Measurements from ENCODE around the gene IER3.

The IER3 gene

DNA sequence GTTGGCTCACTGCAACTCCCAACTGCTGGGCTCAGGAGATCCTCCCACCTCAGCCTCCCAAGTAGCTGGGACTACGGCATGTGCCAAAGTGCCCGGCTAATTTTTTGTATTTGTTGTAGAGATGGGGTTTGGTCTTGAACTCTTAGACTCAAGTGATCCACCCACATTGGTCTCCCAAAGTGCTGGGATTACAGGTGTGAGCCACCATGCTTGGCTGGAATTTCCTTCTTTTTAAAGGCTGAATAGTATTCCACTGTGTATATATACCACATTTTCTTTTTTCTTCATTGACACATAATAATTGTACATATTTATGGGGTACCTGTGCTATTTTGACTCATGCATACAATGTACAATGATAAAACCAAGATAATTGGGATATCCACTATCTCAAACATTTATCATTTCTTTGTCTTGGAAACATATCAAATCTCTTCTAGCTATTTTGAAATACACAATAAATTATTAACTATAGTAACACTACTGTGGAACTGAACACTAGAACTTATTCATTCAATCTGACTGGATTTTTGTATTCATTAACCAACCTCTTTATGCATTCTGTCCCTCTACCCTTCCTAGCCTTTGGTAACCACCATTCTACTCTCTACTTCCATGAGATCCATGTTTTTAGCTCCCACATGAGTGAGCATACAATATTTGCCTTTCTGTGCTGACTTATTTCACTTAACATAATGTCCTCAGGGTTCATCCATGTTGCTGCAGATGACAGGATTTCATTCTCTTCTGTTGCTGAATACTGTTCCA is 35.1 kb downstream of the IER3 start:
- DNase-seq (ENCODE audit: low read depth in 2 of 3, low spot score in 1 of 3) = no peak

GRCh38 chr6:30707281-30707850 is 37.0 kb downstream of the IER3 start:
- no peak for DNase-seq (ENCODE audit: low read depth in 2 of 3, low spot score in 1 of 3)

DNA sequence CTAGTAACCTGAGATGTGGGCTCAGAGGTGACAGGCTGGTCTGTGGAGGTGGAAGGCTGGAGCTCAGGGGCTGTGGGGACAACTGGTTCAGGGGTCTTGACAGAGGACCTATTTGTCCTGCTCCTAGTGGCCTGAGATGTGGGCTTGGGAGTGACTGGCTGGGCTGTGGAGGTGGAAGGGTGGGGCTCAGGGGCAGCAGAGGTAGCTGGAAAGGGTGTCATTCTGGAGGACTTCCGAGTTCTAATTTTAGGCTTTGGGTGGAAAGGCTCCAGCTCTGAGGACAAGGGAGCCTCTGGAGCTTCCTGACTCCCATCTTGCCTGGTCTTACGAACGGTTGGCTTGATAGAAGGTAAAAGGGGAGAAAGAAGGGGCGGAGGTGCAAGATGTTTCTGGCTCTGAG is 38.7 kb downstream of the IER3 start:
- no peak for DNase-seq (ENCODE audit: low read depth in 2 of 3, low spot score in 1 of 3)

DNA sequence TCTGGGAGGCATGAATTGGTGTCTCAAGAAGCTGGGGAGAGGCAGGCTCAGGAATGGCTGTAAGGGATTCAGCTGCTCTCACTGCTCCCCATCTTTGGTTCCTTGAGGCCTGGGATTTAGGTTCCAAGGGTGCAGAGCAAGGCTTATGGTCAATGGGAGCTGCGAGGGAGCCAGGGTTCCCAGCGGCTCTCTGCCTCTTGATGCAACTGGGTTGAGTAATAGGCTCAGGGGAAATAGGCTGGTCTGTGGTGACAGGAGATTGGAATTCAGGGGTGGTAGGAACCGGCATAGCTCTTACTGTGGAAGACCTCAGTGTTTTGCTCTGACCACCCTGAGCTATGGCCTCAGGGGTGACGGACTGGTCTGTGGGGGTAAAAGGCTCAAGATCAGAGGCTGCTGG is 40.5 kb downstream of the IER3 start:
- DNase-seq (ENCODE audit: low read depth in 2 of 3, low spot score in 1 of 3) = no peak

DNA sequence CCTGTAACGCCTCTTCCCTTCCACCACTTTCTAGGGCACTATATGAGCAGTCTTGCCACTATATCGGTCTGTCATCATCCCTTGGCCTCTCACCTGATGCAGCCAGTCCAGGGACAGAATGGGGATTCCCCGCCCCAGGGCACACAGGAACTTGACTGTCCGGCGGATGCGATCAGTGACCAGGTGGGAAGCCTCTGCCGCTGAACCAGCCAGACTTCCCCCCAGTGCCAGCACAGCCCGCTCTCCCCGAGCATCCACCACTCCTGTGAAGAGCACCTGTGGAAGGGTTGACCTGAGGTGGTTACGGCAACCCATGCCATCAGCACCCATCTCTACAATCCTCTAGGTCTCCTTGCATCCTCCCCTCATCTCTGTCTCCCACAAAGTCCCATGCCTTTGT is 41.3 kb downstream of the IER3 start:
- DNase-seq (ENCODE audit: low read depth in 2 of 3, low spot score in 1 of 3) = no peak

DNA sequence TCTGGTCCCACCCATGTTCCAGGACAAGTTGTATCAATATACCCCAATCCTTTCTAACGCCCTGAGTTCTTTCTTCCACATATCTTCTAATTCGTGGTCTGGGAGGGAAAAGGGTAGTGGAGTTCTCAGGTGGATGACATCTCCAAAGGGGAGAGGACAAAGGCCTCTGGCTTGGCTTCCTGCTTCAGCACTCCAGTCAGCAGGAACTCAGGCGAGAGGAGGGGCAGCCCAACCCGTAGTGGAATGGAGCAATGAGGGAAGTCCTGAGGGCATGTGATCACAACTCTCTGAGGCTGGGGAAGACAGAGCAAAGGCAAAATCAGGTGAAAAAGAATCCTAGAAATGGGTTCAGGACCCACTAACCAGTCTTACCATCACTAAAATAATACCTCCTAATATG is 44.0 kb downstream of the IER3 start:
- DNase-seq (ENCODE audit: low read depth in 2 of 3, low spot score in 1 of 3) = no peak

GRCh38 chr6:30696432-30696831 is 47.9 kb downstream of the IER3 start:
- no peak for DNase-seq (ENCODE audit: low read depth in 2 of 3, low spot score in 1 of 3)

Data from stimulated activated CD4-positive, alpha-beta T cell treated with anti-CD3 and anti-CD28 coated beads, Interleukin-12 subunit alpha, Interleukin-12 subunit beta, amount 100 ng/mL, for 48 hours (primary cell).